ENCODE measurements around the gene CALCB. TPM values are rescaled to one million over a fixed set of nuclear protein-coding genes. Genes with fewer than 3 reads are reported as not detected.
"Not testable (repeated sequence)": the region's sequence is repeated elsewhere in the genome, so short reads cannot be mapped to it uniquely, and the experiment has no call there.

The CALCB gene
- total and polyA plus RNA-seq, 5 experiments from 2014 or later = 0.09 to 0.62 (median 0.47) TPM

GRCh38 chr11:15055620-15056356 is 17.6 kb upstream of the CALCB start:
- no peak for ATAC-seq
- H3K27me3 Mint-ChIP-seq = peaks cover 7 to 38% (median 17%) of the 10 kb centered on the region in 5 donors
- DNase-seq = no peak
- no peak overlapping the region for H3K4me3 Mint-ChIP-seq
- H3K27ac Mint-ChIP-seq = no peak overlapping the region
- POLR2A ChIA-PET = no interaction called here
- H3K9me3 Mint-ChIP-seq = no peaks in the 10 kb centered on the region
- no peaks in the 10 kb centered on the region for H3K36me3 Mint-ChIP-seq
- no peaks in the 10 kb centered on the region for H3K4me1 Mint-ChIP-seq

GRCh38 chr11:15057329-15057728 is 16.1 kb upstream of the CALCB start:
- no peak for DNase-seq
- no peak for ATAC-seq
- no peaks in the 10 kb centered on the region for H3K36me3 Mint-ChIP-seq
- H3K27me3 Mint-ChIP-seq = peaks cover 7 to 30% (median 17%) of the 10 kb centered on the region in 5 donors
- H3K4me3 Mint-ChIP-seq = no peak overlapping the region
- H3K4me1 Mint-ChIP-seq = no peaks in the 10 kb centered on the region
- no peak overlapping the region for H3K27ac Mint-ChIP-seq
- POLR2A ChIA-PET = no interaction called here
- H3K9me3 Mint-ChIP-seq = no peaks in the 10 kb centered on the region

DNA sequence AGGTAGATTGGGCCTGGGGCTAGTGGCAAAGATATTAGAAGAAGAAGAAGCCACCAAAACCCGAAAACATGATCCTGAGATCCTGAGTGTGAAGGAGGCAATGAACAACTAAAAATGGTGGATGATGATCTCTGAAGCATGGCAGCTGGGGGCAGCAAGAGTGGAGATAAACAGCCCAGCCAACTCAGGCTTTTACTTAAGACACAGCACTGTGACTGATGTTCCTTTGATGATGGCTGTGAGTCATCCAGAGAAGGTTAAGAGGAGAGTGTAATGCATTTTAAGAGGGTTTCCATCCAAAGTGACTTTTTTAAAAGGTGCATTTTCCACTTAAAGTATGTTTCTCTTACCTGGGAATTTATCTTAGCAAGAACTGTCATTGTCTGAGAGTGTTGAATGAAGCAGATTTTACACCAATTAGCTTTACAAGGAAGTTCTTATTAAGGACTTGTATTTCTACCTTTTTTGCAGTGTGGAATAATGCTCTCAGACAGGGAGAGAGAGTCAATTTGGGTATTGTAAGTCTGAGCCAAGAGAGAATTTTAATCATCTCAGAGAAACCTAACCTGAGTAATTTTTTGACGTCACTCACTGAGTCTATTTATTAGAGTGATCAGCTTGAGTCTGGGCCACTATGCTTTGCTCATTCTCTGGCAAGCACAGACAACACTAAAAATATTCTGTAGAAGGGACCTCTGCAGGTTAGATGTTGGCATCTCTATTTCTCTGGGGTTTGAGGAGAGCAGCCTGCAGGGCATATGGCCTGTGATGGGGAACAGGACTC is 14.1 kb upstream of the CALCB start:
- H3K27me3 Mint-ChIP-seq = peaks cover 8 to 37% (median 22%) of the 10 kb centered on the region in 5 donors
- POLR2A ChIA-PET = no interaction called here
- peaks cover 0 to 4% (median 0%) of the 10 kb centered on the region in 9 donors for H3K9me3 Mint-ChIP-seq
- DNase-seq (no peak), ATAC-seq (no peak)
- no peak overlapping the region for H3K27ac Mint-ChIP-seq
- H3K36me3 Mint-ChIP-seq = no peaks in the 10 kb centered on the region
- H3K4me1 Mint-ChIP-seq = no peaks in the 10 kb centered on the region
- H3K4me3 Mint-ChIP-seq = no peak overlapping the region

- no peak for ATAC-seq
- no peak for DNase-seq
- Mint-ChIP-seq H3K4me3 (no peak overlapping the region), H3K27ac (no peak overlapping the region), H3K36me3 (no peaks in the 10 kb centered on the region), H3K4me1 (no peaks in the 10 kb centered on the region), H3K27me3 (peaks cover 2 to 40% (median 19%) of the 10 kb centered on the region in 5 donors), H3K9me3 (peaks cover 0 to 4% (median 0%) of the 10 kb centered on the region in 9 donors)
- POLR2A ChIA-PET = no interaction called here
Measured at GRCh38 chr11:15062599-15062998, 10.8 kb upstream of the CALCB start.

GRCh38 chr11:15069751-15070150 is 3.6 kb upstream of the CALCB start:
- ATAC-seq, H3K27ac Mint-ChIP-seq, POLR2A ChIA-PET: not testable (repeated sequence)

DNA sequence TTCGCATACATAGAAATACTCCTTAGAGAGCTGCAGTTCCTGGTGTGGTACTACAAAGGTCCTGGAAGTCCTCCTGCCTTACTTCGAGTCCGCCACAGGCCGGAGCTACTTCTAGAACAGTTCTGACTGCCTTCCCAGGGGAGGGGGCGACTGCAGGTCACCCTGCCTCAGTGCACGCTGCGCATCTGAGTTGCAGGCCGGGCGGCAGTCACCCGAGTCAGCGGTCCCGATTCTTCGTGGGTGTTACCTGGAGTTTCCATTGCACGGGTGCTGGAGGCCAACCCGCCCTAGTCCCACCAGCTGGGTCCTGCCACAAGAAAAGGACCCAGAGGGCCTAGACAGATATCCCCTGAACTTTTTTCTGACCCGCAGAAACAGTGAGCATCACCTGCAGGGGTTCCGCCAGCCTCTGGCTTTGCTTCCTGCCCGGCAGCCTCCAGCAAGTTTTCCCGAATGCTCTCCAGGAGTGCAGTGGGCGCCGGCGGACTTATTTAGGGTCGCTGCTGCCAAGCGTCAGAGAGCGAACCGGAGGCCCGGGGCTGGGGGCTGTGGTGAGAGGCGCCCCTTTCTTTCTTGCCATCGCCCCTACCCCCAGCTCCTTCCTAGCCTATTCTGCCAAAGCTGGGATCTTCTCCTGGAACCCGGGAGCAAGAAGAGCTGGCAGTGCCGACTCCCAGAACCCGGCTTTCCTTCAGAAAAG is 1.7 kb upstream of the CALCB start:
- Mint-ChIP-seq H3K4me1 (peaks cover 11 to 25% (median 15%) of the 10 kb centered on the region in 4 donors), H3K4me3 (peak overlapping the region in 5 of 10 donors; percentile 26 to 66 (median 42)), H3K27me3 (peaks cover 5 to 33% (median 24%) of the 10 kb centered on the region in 5 donors), H3K9me3 (peaks cover 0 to 25% (median 16%) of the 10 kb centered on the region in 9 donors), H3K27ac (peak overlapping the region in 1 of 10 donors; percentile 3), H3K36me3 (peaks cover 0 to 8% (median 0%) of the 10 kb centered on the region in 3 donors)
- POLR2A ChIA-PET = no interaction called here
- no peak for DNase-seq
- no peak for ATAC-seq

More at GRCh38 chr11:15069751-15070150, 3.6 kb upstream of the CALCB start:
- Mint-ChIP-seq H3K9me3 (peaks cover 0 to 25% (median 16%) of the 10 kb centered on the region in 9 donors), H3K27me3 (peaks cover 5 to 46% (median 30%) of the 10 kb centered on the region in 5 donors), H3K4me1 (peaks cover 8 to 23% (median 14%) of the 10 kb centered on the region in 4 donors)
- H3K4me3 Mint-ChIP-seq, H3K36me3 Mint-ChIP-seq, DNase-seq: not testable (repeated sequence)

GRCh38 chr11:15072551-15073143 is 746 bp upstream of the CALCB start:
- Mint-ChIP-seq H3K27ac (no peak overlapping the region), H3K27me3 (peaks cover 5 to 32% (median 24%) of the 10 kb centered on the region in 5 donors), H3K4me1 (peaks cover 11 to 25% (median 16%) of the 10 kb centered on the region in 4 donors), H3K9me3 (peaks cover 0 to 25% (median 16%) of the 10 kb centered on the region in 9 donors), H3K4me3 (peak overlapping the region in 8 of 10 donors; percentile 20 to 69 (median 34)), H3K36me3 (peaks cover 0 to 8% (median 0%) of the 10 kb centered on the region in 3 donors)
- ATAC-seq (no peak), DNase-seq (no peak)
- POLR2A ChIA-PET = no interaction called here

DNA sequence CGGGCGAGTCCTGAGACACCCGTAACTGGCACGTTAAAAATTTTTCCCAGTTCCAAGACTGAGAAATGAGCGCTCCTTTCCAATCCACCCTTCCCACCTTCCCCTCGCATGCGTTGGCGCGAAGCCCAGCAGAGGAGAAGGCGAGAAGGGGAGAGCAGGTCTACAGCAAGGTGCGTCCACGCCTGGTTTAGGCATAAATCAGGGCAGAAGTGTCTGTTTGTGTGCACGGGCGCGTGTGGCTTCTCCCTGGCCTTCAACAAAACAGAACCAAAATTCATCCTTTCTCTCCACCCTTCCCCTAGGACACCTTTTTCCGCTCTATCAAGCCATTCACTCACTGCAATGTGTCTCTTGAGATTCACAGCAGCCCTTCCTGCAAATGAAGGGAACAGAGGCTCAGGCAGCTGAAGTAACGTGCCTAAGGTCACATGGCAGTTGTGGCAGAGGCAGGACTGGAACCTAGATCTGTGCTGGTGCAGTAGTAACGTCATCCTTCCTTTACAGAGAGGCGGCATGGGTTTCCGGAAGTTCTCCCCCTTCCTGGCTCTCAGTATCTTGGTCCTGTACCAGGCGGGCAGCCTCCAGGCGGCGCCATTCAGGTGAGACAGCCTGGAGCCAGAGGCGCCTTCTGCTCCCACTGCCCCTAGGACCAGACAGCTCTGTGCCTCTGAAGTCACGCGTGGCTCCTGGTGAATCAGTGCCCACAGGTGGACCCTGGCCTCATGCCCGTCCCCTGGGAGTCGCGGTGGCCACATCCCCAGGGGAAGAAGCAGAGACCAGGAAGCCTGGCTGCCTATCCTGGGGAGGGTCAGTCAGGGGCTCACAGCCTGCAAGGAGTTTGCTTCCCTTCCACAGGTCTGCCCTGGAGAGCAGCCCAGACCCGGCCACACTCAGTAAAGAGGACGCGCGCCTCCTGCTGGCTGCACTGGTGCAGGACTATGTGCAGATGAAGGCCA is 1.1 kb downstream of the CALCB start:
- peak; percentile 88 to 93 for ATAC-seq
- Mint-ChIP-seq H3K27me3 (peaks cover 5 to 32% (median 24%) of the 10 kb centered on the region in 5 donors), H3K4me3 (peak overlapping the region; percentile 77 to 91 (median 86)), H3K27ac (peak overlapping the region in 7 of 10 donors; percentile 19 to 87 (median 71)), H3K4me1 (peaks cover 11 to 25% (median 16%) of the 10 kb centered on the region in 4 donors), H3K36me3 (peaks cover 0 to 5% (median 0%) of the 10 kb centered on the region in 3 donors), H3K9me3 (peaks cover 0 to 11% (median 5%) of the 10 kb centered on the region in 9 donors)
- DNase-seq = peak; percentile 60 to 90 (median 74)
- POLR2A ChIA-PET = no interaction called here

- ATAC-seq (no peak), DNase-seq (no peak)
- H3K36me3 Mint-ChIP-seq = no peaks in the 10 kb centered on the region
- H3K27ac Mint-ChIP-seq = peak overlapping the region in 5 of 10 donors; percentile 3 to 71 (median 45)
- POLR2A ChIA-PET = no interaction called here
- peak overlapping the region in 8 of 10 donors; percentile 15 to 91 (median 86) for H3K4me3 Mint-ChIP-seq
- H3K27me3 Mint-ChIP-seq = peaks cover 5 to 32% (median 24%) of the 10 kb centered on the region in 5 donors
- H3K9me3 Mint-ChIP-seq = peaks cover 0 to 4% (median 1%) of the 10 kb centered on the region in 9 donors
- peaks cover 11 to 25% (median 16%) of the 10 kb centered on the region in 4 donors for H3K4me1 Mint-ChIP-seq
Measured at GRCh38 chr11:15075162-15075526, 1.8 kb downstream of the CALCB start.

DNA sequence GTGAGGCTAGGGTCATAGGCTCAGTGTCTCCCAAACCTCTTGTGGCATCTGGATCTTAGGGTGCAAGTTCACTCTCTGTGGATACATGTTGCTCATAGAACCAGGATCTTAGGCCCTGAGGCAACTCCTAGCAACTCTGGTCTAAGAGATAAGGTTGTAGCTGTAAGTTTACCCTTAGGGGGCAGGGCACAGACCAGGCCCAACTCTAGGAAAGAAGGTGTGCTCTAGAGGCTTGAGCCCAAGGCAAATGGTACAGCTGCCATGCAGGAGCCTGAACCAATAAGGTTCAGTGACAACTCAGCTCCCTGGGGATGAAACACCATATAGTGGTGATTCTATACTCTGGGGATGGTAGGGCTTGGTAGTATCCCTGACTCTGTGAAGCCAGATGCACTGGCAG is 17.8 kb downstream of the CALCB start:
- H3K27me3 Mint-ChIP-seq = peaks cover 4 to 22% (median 16%) of the 10 kb centered on the region in 5 donors
- DNase-seq (no peak), ATAC-seq (no peak)
- no peaks in the 10 kb centered on the region for H3K4me1 Mint-ChIP-seq
- POLR2A ChIA-PET = no interaction called here
- H3K4me3 Mint-ChIP-seq = no peak overlapping the region
- H3K36me3 Mint-ChIP-seq = peaks cover 0 to 4% (median 0%) of the 10 kb centered on the region in 3 donors
- peaks cover 0 to 10% (median 0%) of the 10 kb centered on the region in 9 donors for H3K9me3 Mint-ChIP-seq
- H3K27ac Mint-ChIP-seq = no peak overlapping the region

DNA sequence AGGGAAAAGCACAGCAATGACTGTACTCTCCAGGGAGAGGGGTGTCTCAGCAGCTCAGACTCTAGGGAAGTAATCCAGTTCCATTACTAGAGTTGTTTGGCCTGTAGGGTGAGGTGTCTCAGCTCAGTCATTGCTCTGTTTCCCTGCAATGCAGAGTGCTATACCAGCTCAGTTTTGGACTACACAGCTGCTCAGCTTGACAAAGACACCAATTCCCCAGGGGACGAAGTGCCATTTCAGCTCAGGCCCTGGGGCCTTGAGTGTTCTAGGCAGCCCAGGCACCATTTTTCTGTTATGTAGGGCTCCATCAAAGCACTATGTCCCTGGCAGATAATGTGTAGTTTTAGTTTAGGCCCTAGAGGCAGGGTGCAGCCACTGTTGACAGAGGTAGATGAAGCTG is 18.2 kb downstream of the CALCB start:
- ATAC-seq (no peak), DNase-seq (no peak)
- Mint-ChIP-seq H3K36me3 (peaks cover 0 to 4% (median 0%) of the 10 kb centered on the region in 3 donors), H3K4me1 (no peaks in the 10 kb centered on the region), H3K27ac (no peak overlapping the region), H3K4me3 (no peak overlapping the region), H3K27me3 (peaks cover 7 to 22% (median 13%) of the 10 kb centered on the region in 5 donors), H3K9me3 (peaks cover 0 to 10% (median 0%) of the 10 kb centered on the region in 9 donors)
- POLR2A ChIA-PET = no interaction called here
